ENCODE results near the gene SHISA6. TPM values are rescaled to one million over a fixed set of nuclear protein-coding genes. Genes with fewer than 3 reads are reported as not detected.

SHISA6 gene
- total RNA-seq, 1 donor from 2014 or later = 1.4 TPM

DNA sequence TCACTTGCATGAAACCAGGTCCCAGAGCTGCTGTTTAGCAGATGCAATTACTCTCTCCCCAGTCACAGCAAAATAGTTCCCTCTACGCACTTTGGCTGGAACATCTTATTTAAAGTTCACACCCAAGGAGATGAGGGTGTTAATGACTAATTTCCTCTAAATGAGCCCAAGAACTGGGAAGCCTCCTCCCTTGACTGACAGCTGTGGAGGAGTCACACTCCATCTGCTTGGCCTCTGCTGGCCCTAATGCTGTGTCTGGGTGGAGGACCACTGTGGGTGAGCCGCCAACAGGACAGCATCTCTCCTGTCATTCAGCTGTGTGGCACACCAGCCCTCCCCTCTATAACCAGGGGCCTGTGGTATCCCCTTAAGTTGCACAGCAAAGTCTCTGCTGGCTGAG is 115.4 kb downstream of the SHISA6 start:
- TF ChIP-seq, protein P1, sequence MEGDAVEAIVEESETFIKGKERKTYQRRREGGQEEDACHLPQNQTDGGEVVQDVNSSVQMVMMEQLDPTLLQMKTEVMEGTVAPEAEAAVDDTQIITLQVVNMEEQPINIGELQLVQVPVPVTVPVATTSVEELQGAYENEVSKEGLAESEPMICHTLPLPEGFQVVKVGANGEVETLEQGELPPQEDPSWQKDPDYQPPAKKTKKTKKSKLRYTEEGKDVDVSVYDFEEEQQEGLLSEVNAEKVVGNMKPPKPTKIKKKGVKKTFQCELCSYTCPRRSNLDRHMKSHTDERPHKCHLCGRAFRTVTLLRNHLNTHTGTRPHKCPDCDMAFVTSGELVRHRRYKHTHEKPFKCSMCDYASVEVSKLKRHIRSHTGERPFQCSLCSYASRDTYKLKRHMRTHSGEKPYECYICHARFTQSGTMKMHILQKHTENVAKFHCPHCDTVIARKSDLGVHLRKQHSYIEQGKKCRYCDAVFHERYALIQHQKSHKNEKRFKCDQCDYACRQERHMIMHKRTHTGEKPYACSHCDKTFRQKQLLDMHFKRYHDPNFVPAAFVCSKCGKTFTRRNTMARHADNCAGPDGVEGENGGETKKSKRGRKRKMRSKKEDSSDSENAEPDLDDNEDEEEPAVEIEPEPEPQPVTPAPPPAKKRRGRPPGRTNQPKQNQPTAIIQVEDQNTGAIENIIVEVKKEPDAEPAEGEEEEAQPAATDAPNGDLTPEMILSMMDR (conservative IDR thresholded peaks at IDR 0.05) = no peak
- Mint-ChIP-seq H3K4me1 (no peaks in the 10 kb centered on the region), H3K27me3 (ENCODE audit: low read depth) (peaks cover 5% of the 10 kb centered on the region), H3K4me3 (no peak overlapping the region), H3K36me3 (ENCODE audit: low read depth) (no peaks in the 10 kb centered on the region), H3K9me3 (peaks cover under 1% of the 10 kb centered on the region), H3K27ac (ENCODE audit: unreplicated experiment) (no peak overlapping the region)
- no peak for DNase-seq (ENCODE audit: low read depth, low spot score)

DNA sequence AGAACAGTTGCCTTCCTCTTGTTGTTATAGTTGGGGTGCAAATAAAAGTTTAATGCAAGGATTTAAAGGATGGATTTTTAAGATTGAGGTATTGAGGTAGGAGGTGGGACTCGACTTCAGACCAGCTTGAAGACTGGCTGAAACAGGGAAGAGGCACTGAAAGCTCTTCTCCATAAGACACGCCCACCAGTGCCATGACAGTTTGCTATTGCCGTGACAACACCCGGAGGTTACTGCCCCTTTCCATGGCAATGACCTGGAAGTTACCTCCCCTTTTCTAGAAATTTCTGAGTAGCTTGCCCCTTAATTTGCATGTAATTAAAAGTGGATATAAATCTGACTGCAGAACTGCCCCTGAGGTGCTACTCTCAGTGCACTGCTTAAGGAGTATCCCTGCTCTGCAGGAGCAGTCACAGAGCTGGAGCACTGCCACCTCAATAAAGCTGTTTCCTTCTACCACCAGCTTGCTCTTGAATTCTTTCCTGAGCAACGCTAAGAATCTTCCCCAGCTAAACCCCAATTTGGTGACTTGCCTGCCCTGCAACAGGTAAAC is 122.6 kb downstream of the SHISA6 start:
- H3K4me1 Mint-ChIP-seq = no peaks in the 10 kb centered on the region
- H3K9me3 Mint-ChIP-seq = peaks cover 3% of the 10 kb centered on the region
- no peaks in the 10 kb centered on the region for H3K36me3 Mint-ChIP-seq (ENCODE audit: low read depth)
- no peak overlapping the region for H3K27ac Mint-ChIP-seq (ENCODE audit: unreplicated experiment)
- TF ChIP-seq, protein P1 (conservative IDR thresholded peaks at IDR 0.05) = no peak
- no peak overlapping the region for H3K4me3 Mint-ChIP-seq
- DNase-seq (ENCODE audit: low read depth, low spot score) = no peak
- H3K27me3 Mint-ChIP-seq (ENCODE audit: low read depth) = no peaks in the 10 kb centered on the region

DNA sequence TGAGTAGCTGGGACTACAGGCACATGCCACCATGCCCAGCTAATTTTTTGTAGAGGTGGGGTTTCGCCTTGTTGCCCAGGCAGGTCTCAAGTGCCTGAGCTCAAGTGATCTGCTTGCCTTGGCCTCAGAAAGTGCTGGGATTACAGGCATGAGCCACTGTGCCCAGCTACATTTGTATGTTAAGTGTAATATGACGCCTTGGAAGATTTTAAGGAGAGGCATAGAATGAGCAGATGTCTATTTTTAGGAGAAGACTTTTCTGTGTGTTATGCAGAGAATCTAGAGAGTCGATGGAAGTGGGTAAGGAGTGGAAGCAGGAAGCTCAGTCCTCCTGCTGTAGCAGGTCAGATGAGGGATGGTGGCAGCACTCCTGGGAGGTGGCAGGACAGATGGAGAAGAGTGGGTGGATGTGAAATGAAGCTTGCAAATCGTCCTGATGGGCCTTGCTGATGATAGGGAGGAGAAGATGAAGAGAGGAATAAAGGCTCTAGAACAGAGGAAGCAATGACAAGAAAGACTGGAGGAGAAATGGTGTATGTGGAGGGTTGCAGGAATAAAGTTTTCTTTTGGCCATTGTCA is 125.3 kb downstream of the SHISA6 start:
- no peak for DNase-seq (ENCODE audit: low read depth, low spot score)
- Mint-ChIP-seq H3K27me3 (ENCODE audit: low read depth) (no peaks in the 10 kb centered on the region), H3K4me3 (no peak overlapping the region), H3K36me3 (ENCODE audit: low read depth) (no peaks in the 10 kb centered on the region), H3K4me1 (no peaks in the 10 kb centered on the region), H3K27ac (ENCODE audit: unreplicated experiment) (no peak overlapping the region), H3K9me3 (peaks cover 3% of the 10 kb centered on the region)
- TF ChIP-seq, protein P1 (conservative IDR thresholded peaks at IDR 0.05) = no peak

DNA sequence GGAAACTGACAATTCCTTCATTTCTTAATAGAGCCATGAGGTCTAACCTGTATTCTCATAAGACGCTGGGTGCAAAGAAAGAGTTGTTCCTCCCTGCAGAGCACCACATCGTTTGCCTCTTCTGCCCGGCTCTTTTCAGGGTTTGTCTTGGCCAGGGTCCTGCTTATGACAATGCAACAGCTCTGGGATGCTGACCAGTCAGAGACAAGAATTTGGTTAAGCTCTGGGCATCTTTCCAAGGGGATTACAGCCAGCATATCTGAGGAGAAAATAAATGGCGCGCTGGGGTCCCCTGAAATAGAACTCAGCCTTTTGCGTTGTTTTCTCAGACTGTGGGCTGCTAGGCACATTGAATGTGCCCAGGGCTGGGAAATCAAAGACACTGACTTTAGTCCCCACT is 128.6 kb downstream of the SHISA6 start:
- Mint-ChIP-seq H3K4me1 (no peaks in the 10 kb centered on the region), H3K9me3 (peaks cover 3% of the 10 kb centered on the region), H3K4me3 (no peak overlapping the region), H3K27me3 (ENCODE audit: low read depth) (no peaks in the 10 kb centered on the region), H3K36me3 (ENCODE audit: low read depth) (no peaks in the 10 kb centered on the region), H3K27ac (ENCODE audit: unreplicated experiment) (no peak overlapping the region)
- TF ChIP-seq, protein P1 (conservative IDR thresholded peaks at IDR 0.05) = no peak
- DNase-seq (ENCODE audit: low read depth, low spot score) = no peak

DNA sequence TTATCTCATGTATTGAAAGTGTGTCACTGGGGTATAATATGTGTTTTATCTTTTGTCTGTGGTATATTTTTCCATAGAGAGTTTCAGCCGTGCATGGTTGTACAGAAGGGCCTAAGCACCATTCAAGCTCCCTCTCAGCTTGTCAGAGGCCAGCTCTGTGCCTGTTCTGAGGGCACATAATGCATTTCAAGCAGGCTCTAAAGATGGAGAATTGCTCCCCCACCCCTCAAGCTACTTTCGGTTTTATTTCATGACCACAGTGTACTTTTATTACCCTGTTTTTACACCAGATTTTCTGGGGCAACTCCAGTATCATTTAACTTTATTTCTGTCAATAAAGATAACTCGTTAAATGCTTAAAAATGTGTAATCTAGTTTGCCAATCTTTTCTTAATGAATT is 131.7 kb downstream of the SHISA6 start:
- Mint-ChIP-seq H3K36me3 (ENCODE audit: low read depth) (no peaks in the 10 kb centered on the region), H3K9me3 (no peaks in the 10 kb centered on the region), H3K4me3 (no peak overlapping the region), H3K27ac (ENCODE audit: unreplicated experiment) (no peak overlapping the region), H3K27me3 (ENCODE audit: low read depth) (peaks cover 2% of the 10 kb centered on the region), H3K4me1 (no peaks in the 10 kb centered on the region)
- TF ChIP-seq, protein P1 (conservative IDR thresholded peaks at IDR 0.05) = no peak
- no peak for DNase-seq (ENCODE audit: low read depth, low spot score)
